Keratinocyte (primary cell): ENCODE measurements around the gene KLF7. TPM values are rescaled to one million over a fixed set of nuclear protein-coding genes. Genes with fewer than 3 reads are reported as not detected.

Experiments
- DNase-seq: peaks from one replicate; pipeline ENCODE4 v3.0.0-alpha.2; 2011; ENCODE audit warnings: low read depth, missing footprints, low spot score
- FAIRE-seq: peaks from 2 replicates; lab custom pipeline; 2011; peaks lifted over from hg19 to GRCh38; lab: Jason Lieb, UNC
- H2AFZ ChIP-seq: 2 replicates; pipeline ENCODE4 v1.6.0; 2012; ENCODE audit warnings: low read length, control low read depth, inconsistent platforms; ENCODE audit not compliant: control insufficient read depth
- H3K27ac ChIP-seq: 2 replicates; pipeline ENCODE4 v1.5.1; 2011; ENCODE audit warnings: low read length; ENCODE audit not compliant: control insufficient read depth, insufficient read depth
- H3K27me3 ChIP-seq: 3 replicates; pipeline ENCODE4 v1.6.0; 2011; ENCODE audit warnings: low read length; ENCODE audit not compliant: control insufficient read depth, insufficient read depth; ENCODE audit errors: extremely low read depth
- H3K36me3 ChIP-seq, 2 experiments: 2 replicates in 1 of 2; 3 replicates in 1 of 2; pipeline ENCODE4 v1.5.1; 2011; ENCODE audit warnings: low read length in 2 of 2, mild to moderate bottlenecking in 1 of 2; ENCODE audit not compliant: control insufficient read depth in 2 of 2, insufficient read depth in 2 of 2; ENCODE audit errors: extremely low read depth in 1 of 2
- H3K4me1 ChIP-seq: 3 replicates; pipeline ENCODE4 v1.5.1; 2011; ENCODE audit warnings: low read length; ENCODE audit not compliant: control insufficient read depth, insufficient read depth; ENCODE audit errors: extremely low read depth
- H3K4me2 ChIP-seq: 3 replicates; pipeline ENCODE4 v1.6.0; 2011; ENCODE audit warnings: low read depth, low read length; ENCODE audit not compliant: control insufficient read depth, insufficient read depth; ENCODE audit errors: extremely low read depth
- H3K4me3 ChIP-seq, 3 experiments: fragments of 200-600 bp in 1 of 3; sonication (generic) in 1 of 3; 2 replicates in 2 of 3; 3 replicates in 1 of 3; pipeline ENCODE4 v1.5.1; 2011 to 2016; ENCODE audit warnings: low read length in 3 of 3, mild to moderate bottlenecking in 3 of 3, control low read depth in 2 of 3, inconsistent platforms in 1 of 3, low read depth in 1 of 3, mixed read lengths in 1 of 3, mixed run types in 1 of 3, moderate library complexity in 1 of 3; ENCODE audit not compliant: control insufficient read depth in 2 of 3, insufficient read depth in 2 of 3; ENCODE audit errors: extremely low read depth in 1 of 3
- H3K79me2 ChIP-seq: 2 replicates; pipeline ENCODE4 v1.6.0; 2012; ENCODE audit warnings: low read length; ENCODE audit not compliant: control insufficient read depth, insufficient read depth
- H3K9ac ChIP-seq: 3 replicates; pipeline ENCODE4 v1.6.0; 2011; ENCODE audit warnings: low read length; ENCODE audit not compliant: control insufficient read depth, insufficient read depth; ENCODE audit errors: extremely low read depth
- H3K9me1 ChIP-seq: 3 replicates; pipeline ENCODE4 v1.6.0; 2011; ENCODE audit warnings: low read length; ENCODE audit not compliant: control insufficient read depth, insufficient read depth; ENCODE audit errors: extremely low read depth
- H3K9me3 ChIP-seq: 2 replicates; pipeline ENCODE4 v1.5.1; 2012; ENCODE audit warnings: low read depth, low read length; ENCODE audit not compliant: control insufficient read depth
- H4K20me1 ChIP-seq: 3 replicates; pipeline ENCODE4 v1.6.0; 2011; ENCODE audit warnings: low read length; ENCODE audit not compliant: control insufficient read depth, insufficient read depth; ENCODE audit errors: extremely low read depth
- EZH2 ChIP-seq: IDR thresholded peaks from one replicate; pipeline ENCODE4 v1.6.1; 2012; ENCODE audit warnings: inconsistent platforms, mild to moderate bottlenecking, low read length, moderate library complexity
- dilution Hi-C: fragments of 300-500 bp; cut with MboI; formaldehyde crosslinking; loops from one replicate; pipeline ENCODE4 v1.7.0; 2020; ENCODE audit warnings: low sequenced_read_pairs; ENCODE audit not compliant: extremely low pct_ligation_motif_present
- polyA plus RNA-seq, 5 experiments: library from polyadenylated mRNA; depleted of rRNA in 3 of 5; stranded (reverse) in 3 of 5; stranded (forward) in 1 of 5; unstranded in 1 of 5; fragments of >200 nt; gene quantifications; 1 replicate in 1 of 5; 2 replicates in 3 of 5; 3 replicates in 1 of 5; pipeline versions ENCODE4 v1.2.1 to v1.2.3, GENCODE V29; 2011 to 2012; ENCODE audit warnings: missing spikeins in 2 of 5, low read depth in 1 of 5, low replicate concordance in 1 of 5
- TF ChIP-seq, protein P1 (sequence below), 3 experiments: IDR thresholded peaks in 1 of 3; conservative IDR thresholded peaks in 1 of 3; optimal IDR thresholded peaks in 1 of 3; 2 replicates in 2 of 3; 3 replicates in 1 of 3; pipeline versions ENCODE3 to v1.5.1; 2011; ENCODE audit warnings: low read length in 3 of 3, mild to moderate bottlenecking in 3 of 3, moderate library complexity in 2 of 3, control low read depth in 1 of 3, inconsistent platforms in 1 of 3; ENCODE audit not compliant: insufficient read depth in 2 of 3; ENCODE audit errors: extremely low read depth in 1 of 3

KLF7 gene
- polyA plus RNA-seq, 1 donor (not counting 4 experiments of a cell fraction or from before 2014, with no cell fraction given): 44.7 TPM

DNA sequence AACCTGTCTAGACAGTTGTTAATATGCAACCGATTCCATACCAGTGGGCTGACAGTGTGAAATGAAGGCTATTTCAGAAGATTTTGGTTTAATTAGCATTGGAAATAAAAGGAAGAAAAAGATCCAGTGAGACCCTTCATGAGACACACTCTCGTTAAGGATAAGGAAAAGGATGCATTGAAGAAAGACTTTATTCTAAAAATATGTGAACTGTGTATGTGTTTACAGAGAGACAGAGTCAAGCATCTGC lies 2.1 kb downstream of the KLF7 start:
- DNase-seq (no peak), FAIRE-seq (no peak)
- peaks cover 70% of the 10 kb centered on the region for H3K79me2 ChIP-seq
- peak overlapping the region; percentile 76 for H3K4me2 ChIP-seq
- H3K9me1 ChIP-seq: peaks cover 2% of the 10 kb centered on the region
- H2AFZ ChIP-seq: no peak overlapping the region
- no peaks in the 10 kb centered on the region for H3K27me3 ChIP-seq
- peaks cover 8 to 20% of the 10 kb centered on the region in 2 experiments for H3K36me3 ChIP-seq
- H3K4me3 ChIP-seq: peak overlapping the region; percentile 76 to 99 (median 94)
- no peaks in the 10 kb centered on the region for H3K9me3 ChIP-seq
- peak overlapping the region; percentile 99 for H3K9ac ChIP-seq
- H3K27ac ChIP-seq: peak overlapping the region; percentile 97
- TF ChIP-seq EZH2: no peak
- H3K4me1 ChIP-seq: peaks cover 37% of the 10 kb centered on the region
- peaks cover 5% of the 10 kb centered on the region for H4K20me1 ChIP-seq
- dilution Hi-C loops: no loop called here

DNA sequence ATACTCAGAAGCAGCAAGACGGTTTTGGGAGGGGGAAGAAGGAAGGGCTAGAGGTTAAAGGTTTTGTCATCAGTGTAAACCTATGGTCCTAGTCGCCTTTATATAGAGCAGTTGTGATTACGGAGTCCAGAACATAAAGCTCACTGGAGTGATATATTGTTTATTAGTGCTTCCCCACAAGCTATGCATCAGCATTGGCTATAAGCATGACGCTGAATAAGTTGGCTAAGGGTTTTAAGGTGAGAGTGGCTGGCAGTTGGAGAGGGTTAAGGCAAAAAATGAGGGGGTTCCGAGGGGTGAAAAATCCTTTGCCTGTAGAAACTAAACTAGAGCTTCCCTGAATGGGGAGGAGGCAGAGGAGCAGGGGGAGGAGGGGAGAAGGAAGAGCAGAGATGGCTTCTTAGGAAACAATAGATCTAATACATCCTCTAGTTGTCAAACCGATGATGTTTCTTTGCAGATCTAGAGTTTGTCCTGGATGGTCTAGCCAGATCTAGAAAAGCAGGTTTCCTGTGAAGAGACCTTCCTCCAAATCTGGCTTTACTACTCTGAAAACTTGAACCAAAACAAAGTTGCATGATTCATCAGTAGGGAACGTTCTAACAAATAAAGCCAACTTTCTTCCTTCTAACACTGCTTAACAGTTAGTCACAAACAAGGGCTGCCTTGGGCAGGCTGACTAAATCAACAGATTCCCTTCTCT lies 2.5 kb downstream of the KLF7 start:
- peaks cover 8 to 20% of the 10 kb centered on the region in 2 experiments for H3K36me3 ChIP-seq
- no peaks in the 10 kb centered on the region for H3K9me3 ChIP-seq
- H3K79me2 ChIP-seq: peaks cover 75% of the 10 kb centered on the region
- peak overlapping the region; percentile 76 to 99 (median 94) for H3K4me3 ChIP-seq
- FAIRE-seq (peak; percentile 84), DNase-seq (peak; percentile 67)
- H3K27me3 ChIP-seq: no peaks in the 10 kb centered on the region
- H3K4me2 ChIP-seq: peak overlapping the region; percentile 76
- peaks cover 38% of the 10 kb centered on the region for H3K4me1 ChIP-seq
- peak overlapping the region; percentile 97 for H3K27ac ChIP-seq
- H3K9me1 ChIP-seq: peaks cover 2% of the 10 kb centered on the region
- no peak overlapping the region for H2AFZ ChIP-seq
- dilution Hi-C loops: no loop called here
- TF ChIP-seq, protein P1, sequence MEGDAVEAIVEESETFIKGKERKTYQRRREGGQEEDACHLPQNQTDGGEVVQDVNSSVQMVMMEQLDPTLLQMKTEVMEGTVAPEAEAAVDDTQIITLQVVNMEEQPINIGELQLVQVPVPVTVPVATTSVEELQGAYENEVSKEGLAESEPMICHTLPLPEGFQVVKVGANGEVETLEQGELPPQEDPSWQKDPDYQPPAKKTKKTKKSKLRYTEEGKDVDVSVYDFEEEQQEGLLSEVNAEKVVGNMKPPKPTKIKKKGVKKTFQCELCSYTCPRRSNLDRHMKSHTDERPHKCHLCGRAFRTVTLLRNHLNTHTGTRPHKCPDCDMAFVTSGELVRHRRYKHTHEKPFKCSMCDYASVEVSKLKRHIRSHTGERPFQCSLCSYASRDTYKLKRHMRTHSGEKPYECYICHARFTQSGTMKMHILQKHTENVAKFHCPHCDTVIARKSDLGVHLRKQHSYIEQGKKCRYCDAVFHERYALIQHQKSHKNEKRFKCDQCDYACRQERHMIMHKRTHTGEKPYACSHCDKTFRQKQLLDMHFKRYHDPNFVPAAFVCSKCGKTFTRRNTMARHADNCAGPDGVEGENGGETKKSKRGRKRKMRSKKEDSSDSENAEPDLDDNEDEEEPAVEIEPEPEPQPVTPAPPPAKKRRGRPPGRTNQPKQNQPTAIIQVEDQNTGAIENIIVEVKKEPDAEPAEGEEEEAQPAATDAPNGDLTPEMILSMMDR (optimal IDR thresholded peaks at IDR 0.05 in 1 of 3, IDR thresholded peaks at IDR 0.05 in 1 of 3, conservative IDR thresholded peaks at IDR 0.05 in 1 of 3; ENCODE audit: extremely low read depth in 1 of 3, insufficient read depth in 2 of 3, low read length in 3 of 3): no peak
- TF ChIP-seq EZH2: no peak
- peaks cover 5% of the 10 kb centered on the region for H4K20me1 ChIP-seq
- H3K9ac ChIP-seq: peak overlapping the region; percentile 99

DNA sequence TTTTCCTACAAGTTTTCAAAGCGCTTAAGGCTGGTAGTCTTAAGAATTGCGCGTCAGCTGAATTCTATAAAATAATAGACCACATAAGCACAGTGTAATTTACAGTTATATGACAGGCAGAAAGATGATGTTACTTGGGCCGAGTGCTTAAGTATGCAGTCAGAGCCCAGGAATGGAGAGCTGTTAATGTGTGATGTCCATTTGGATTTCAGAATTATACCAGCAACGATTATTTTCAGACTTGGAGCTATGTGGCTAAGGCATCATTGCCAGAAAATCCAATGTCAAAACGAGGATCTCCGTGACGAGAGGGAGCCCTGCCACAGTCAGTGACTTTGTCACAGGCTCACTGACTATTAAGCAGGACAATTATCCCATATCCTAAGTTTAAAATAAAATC lies 3.4 kb downstream of the KLF7 start:
- Histone ChIP-seq H3K79me2 (peaks cover 84% of the 10 kb centered on the region), H3K9me3 (no peaks in the 10 kb centered on the region), H4K20me1 (peaks cover 8% of the 10 kb centered on the region), H3K27ac (peak overlapping the region; percentile 97), H3K36me3 (peaks cover 9 to 23% of the 10 kb centered on the region in 2 experiments), H3K27me3 (no peaks in the 10 kb centered on the region), H3K9ac (no peak overlapping the region), H3K4me2 (peak overlapping the region; percentile 76), H2AFZ (no peak overlapping the region), H3K4me1 (peaks cover 33% of the 10 kb centered on the region), H3K4me3 (peak overlapping the region; percentile 53 to 99 (median 76)), H3K9me1 (peaks cover 2% of the 10 kb centered on the region)
- DNase-seq (no peak), FAIRE-seq (no peak)
- dilution Hi-C loops: no loop called here
- TF ChIP-seq, protein P1 (optimal IDR thresholded peaks at IDR 0.05 in 1 of 3, IDR thresholded peaks at IDR 0.05 in 1 of 3, conservative IDR thresholded peaks at IDR 0.05 in 1 of 3; ENCODE audit: extremely low read depth in 1 of 3, insufficient read depth in 2 of 3, low read length in 3 of 3): no peak
- TF ChIP-seq EZH2: no peak
